ENCODE results near the gene FZD7. TPM values are rescaled to one million over a fixed set of nuclear protein-coding genes. Genes with fewer than 3 reads are reported as not detected.

Gene FZD7
- total and polyA plus RNA-seq, 9 of the 15 experiments (the other 6 are each of a cell fraction or from before 2014, with no cell fraction given): 0.11 to 2.4 (median 0.69) TPM

- TF ChIP-seq ZBTB11 (CRISPR knock-in tag; IDR thresholded peaks at IDR 0.05): no peak
- TF ChIP-seq ZSCAN32 (CRISPR knock-in tag; IDR thresholded peaks at IDR 0.05): no peak
- no peak for TF ChIP-seq ELK1 (CRISPR knock-in tag; IDR thresholded peaks at IDR 0.05)
- TF ChIP-seq NELFE (IDR thresholded peaks at IDR 0.05; ENCODE audit: insufficient read depth, insufficient read length): no peak
- TF ChIP-seq E4F1 (CRISPR knock-in tag; IDR thresholded peaks at IDR 0.05; ENCODE audit: borderline replicate concordance): no peak
- no peak for TF ChIP-seq TCF7L2 (IDR thresholded peaks at IDR 0.05; ENCODE audit: low read depth, low read length)
- TF ChIP-seq TCF15 (CRISPR knock-in tag; IDR thresholded peaks at IDR 0.05): no peak
- TF ChIP-seq TFE3 (CRISPR knock-in tag; IDR thresholded peaks at IDR 0.05): no peak
- no peak for TF ChIP-seq ZFP36 (IDR thresholded peaks at IDR 0.05; ENCODE audit: low read depth, low read length, partially characterized antibody)
- no peak for TF ChIP-seq GMEB1 (CRISPR knock-in tag; IDR thresholded peaks at IDR 0.05)
- TF ChIP-seq ZNF644 (tag; IDR thresholded peaks at IDR 0.05; ENCODE audit: low read depth): no peak
Observed at GRCh38 chr2:202061695-202062094, 28.0 kb downstream of the FZD7 start (continued).

Measured in K562 (cell line).